HG03095 (cell line): ENCODE results near the gene IFNGR2.
"Not testable (repeated sequence)": the region's sequence is repeated elsewhere in the genome, so short reads cannot be mapped to it uniquely, and the experiment has no call there.

Experiments used
- ATAC-seq: cut with Tn5 transposase; IDR thresholded peaks from one replicate; pipeline ENCODE4 v1.9.1; 2021; ENCODE audit warnings: moderate library complexity; ENCODE audit not compliant: unreplicated experiment

The IFNGR2 gene

DNA sequence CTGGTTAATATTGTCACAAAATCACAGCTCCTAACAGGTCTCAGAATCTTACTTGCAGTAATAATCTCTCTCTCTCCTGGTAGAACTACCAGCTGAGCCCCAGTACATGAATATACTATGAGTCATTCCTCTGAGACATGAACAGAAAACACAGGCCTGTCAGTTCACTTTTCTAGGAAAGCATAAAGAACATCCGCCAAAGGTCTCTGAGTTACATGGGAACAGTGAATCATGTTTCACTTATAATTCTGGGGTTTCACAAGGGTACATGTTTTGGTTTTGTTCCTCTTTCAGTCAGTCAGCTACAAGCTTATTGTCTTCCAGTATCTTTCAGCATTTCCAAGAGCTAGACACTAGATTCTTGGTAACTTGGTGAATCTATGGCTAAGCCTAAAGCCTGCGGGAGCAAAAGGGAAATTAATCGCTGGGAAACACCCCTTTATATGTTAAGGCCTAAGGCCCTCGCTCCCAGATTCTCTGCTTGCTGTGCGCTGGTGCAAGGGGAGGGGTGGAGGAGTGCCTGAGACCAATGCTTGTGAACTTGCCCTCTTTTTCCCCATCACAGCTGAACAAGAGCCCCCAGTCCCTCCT lies 31.7 kb downstream of the IFNGR2 start:
- peak; percentile 88 for ATAC-seq

GRCh38 chr21:33437140-33437539 lies 33.9 kb downstream of the IFNGR2 start:
- ATAC-seq: no peak

DNA sequence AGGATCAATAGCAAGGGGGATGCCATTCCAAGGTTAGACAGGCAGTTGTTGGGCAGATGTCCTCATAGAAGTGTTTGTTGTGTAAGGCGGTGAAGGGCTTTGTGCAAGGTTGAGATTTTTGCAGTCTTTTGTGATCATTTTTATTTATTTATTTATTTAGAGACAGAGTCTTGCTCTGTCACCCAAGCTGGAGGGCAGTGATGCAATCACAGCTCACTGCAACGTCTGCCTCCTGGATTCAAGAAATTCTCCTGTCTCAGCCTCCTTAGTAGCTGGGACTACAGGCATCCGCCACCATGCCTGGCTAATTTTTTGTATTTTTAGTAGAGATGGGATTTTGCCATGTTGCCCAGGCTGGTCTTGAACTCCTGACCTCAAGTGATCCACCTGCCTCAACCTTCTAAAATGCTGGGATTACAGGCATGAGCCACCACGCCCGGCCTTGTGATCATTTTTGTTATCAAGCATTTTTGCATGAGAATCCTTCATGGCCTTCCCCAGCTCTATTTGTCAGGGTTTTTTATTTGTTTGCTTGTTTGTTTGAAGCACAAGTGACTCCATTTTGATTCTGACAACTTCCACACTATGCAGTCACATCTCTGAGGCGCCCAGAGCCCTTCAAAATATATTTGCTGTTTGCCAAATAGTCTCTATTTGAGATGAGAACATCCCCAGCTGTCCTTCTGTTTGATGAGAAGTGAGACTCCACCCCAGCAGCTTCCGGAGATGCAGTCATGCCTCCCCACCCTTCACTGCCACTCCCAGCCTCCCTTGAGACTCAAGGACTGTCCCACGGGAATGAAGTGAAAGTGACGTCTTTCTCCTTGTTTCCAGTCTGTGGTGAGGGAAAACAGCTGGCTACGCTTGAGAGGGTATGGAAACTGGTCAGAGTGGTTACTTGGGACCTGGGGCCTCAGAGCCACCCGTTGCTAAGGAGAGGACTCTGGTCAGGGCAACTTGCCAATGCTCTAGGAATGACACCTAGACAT lies 38.6 kb downstream of the IFNGR2 start:
- ATAC-seq: peak; percentile 52

DNA sequence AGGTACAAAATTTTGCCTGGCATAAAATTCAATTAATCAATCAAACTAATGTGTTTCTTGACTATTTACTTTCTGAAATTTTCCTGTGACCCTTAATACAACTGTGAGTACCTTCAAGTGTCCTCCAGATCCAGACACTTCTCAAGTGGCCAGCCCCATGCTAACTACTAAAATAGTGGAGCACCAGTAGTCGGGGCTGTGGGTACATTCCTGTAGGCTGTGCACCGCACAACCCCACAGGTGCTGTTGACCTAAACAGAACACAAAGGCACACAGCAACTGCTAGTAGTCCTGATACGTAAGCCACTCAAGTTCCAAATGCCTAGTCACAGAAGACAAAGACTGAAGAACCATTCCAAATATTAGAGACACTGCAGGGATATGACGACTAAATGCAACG lies 40.0 kb downstream of the IFNGR2 start:
- no peak for ATAC-seq

- ATAC-seq: no peak
Measured at GRCh38 chr21:33444499-33444898, 41.3 kb downstream of the IFNGR2 start.

DNA sequence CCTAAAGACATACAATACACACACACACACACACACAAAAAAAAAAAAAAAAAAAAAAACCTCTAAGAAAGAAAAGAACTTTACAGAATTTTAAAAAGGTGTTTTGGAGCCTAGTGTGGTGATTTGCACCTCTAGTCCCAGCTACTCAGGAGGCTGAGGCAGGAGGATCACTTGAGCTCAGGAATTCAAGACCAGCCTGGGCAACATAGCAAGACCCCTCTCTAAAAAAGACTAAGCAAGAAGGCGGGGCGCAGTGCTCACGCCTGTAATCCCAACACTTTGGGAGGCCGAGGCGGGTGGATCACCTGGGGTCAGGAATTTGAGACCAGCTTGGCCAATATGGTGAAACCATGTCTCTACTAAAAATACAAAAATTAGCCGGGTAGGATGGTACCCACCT lies 43.4 kb downstream of the IFNGR2 start:
- not testable (repeated sequence) for ATAC-seq

DNA sequence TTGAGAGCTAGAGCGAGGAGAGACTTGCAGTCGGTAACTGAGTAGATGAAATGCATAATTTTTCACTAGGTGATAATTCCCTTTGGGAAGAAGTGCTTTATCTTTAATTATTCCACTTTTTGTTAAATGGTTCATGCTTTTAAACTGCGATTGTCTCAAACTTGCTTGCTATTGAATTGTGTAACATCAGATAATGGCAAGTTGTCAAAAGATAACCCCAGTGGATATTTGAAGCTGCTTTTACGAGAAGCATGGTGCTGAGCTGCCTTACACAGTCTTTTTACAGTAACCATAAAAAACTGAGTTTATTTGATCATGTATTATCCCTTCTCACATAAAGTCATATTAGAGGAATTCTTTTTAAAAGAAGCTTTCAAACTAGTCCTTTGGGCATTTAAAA lies 46.4 kb downstream of the IFNGR2 start:
- ATAC-seq: no peak

GRCh38 chr21:33451634-33452071 lies 48.4 kb downstream of the IFNGR2 start:
- no peak for ATAC-seq

GRCh38 chr21:33452362-33452761 lies 49.1 kb downstream of the IFNGR2 start:
- ATAC-seq: no peak

DNA sequence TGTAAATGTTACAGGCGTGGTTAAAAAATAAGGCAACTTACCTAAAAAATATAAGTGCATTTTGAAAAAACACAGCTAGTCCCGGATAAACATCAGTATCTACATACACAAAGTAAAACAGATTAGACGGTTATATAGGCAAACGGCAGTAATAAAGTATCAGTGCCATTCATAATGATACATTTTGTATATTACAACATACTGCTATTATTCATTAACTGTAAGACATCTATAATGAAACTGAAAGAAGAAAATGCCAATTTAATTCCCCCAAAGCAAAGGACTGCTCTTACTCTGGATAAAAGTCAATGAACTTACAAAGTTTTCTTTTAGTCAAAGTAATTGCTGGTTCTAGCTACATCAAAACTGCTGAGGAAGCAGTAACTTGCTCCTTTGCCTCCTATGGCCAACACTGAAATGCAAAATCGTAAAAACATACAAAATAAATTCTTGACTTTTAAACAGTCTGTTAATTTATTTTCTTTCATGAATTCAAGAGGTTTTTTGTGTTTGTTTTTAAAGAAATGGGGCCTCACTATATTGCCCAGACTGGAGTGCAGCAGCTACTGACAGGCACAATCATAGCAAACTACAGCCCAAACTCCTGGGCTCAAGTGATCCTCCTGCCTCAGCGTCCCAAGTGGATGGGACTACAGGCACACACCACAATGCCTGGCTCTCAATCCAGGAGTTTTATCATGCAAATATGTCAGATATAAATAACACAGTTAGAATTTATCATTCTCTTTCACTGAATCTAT lies 52.7 kb downstream of the IFNGR2 start:
- ATAC-seq: no peak

- no peak for ATAC-seq
Measured at GRCh38 chr21:33458861-33459260, 55.6 kb downstream of the IFNGR2 start.

DNA sequence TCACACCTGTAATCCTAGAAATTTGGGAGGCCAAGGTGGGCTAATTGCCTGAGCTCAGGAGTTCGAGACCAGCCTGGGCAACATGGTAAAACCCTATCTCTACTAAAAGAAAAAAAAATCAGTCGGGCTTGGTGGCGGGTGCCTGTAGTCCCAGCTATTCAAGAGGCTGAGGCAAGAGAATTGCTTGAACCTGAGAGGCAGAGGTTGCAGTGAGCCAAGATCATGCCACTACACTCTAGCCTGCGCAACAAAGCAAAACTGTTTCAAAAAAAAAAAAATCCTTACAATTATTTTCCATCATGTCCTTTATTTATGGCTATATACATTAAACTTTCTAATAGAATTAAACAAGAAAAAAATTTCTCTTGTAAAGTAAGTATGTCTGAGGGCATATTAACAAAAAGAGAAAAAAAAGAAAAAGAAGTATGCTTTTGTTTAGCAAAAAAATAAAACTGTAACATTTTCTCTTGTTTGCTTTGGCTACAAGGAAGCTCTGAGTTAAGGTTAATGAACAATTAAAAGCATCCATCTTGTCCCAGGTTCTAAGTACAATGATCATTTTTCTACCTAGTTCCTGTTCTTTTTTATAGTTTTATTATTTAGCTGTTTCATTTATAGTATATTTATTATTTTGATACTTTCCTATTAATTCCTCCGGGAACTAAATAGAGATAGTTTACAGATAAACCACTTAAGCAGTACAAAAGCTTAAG lies 58.5 kb downstream of the IFNGR2 start:
- no peak for ATAC-seq

DNA sequence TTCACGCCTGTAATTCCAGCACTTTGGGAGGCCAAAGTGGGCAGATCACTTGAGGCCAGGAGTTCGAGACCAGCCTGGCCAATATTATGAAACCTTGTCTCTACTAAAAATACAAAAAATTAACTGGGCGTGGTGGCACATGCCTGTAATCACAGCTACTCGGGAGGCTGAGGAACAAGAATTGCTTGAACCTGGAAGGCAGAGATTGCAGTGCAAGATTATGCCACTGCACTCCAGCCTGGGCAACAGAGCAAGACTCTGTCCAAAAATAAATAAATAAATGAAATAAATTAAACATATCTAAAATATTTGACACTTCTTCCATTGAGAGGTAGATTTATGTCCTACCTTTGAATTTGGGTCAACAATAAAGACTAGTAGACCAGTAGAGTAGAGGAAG lies 66.0 kb downstream of the IFNGR2 start:
- ATAC-seq: not testable (repeated sequence)

DNA sequence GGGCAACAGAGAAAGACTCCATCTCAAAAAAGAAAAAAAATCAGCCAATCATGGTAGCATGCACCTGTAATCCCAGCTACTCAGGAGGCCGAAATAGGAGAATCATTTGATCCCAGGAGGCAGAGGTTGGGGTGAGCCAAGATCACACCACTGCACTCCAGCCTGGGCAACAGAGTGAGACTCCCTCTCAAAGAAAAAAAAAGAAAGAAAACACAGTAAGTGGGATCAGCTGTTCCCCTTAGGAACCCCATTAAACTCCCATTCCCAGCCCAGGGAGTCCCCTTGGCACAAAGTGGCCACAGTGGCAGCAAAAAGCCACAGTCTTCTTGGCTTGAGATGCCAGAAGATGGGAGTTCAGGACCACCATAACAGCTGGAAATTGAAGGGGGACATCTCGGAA lies 67.5 kb downstream of the IFNGR2 start:
- no peak for ATAC-seq

DNA sequence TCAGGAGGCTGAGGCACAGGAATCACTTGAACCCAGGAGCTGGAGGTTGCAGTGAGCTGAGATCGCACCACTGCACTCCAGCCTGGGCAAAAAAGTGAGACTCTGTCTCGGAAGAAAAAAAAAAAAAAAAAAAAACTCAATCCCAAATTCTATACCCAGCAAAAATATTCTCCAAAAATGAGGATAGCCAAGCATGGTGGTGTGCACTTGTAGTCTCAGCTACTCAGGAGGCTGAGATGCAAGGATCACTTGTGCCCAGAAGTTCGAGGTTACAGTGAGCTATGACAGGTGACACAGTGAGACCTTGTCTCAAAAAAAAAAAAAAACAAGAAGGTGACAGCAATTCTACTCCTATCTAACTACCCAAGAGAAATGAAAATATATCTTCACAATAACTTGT lies 70.1 kb downstream of the IFNGR2 start:
- no peak for ATAC-seq

DNA sequence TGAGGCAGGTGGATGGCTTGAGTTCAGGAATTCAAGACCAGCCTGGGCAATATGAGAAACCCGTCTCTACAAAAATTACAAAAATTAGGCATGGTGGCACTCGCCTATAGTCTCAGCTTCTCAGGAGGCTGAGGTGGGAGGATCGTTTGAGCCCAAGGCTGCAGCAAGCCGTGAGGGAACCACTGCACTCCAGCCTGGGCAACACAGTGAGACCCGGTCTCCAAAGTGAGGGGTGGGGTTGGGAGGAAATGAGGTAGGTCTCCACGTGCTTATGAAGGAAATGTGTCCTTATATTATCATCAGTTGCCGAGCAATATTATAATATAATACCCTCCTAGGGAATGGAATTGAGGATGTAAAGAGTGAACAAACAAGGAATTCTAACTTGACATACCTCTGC lies 73.9 kb downstream of the IFNGR2 start:
- no peak for ATAC-seq

DNA sequence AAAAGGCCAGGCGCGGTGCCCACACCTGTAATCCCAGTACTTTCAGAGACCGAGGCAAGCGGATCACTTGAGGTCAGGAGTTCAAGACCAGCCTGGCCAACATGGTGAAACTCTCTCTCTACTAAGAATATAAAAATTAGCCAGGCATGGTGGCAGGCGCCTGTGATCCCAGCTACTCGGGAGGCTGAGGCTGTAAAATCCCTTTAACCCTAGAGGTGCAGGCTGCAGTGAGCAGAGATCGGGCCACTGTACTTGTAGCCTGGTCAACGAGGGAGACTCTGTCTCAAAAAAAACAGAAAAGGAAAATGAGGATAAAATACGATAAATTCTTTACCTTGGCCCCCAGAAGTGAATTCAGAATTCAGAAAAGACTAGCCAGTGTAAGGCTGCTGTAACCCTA lies 75.0 kb downstream of the IFNGR2 start:
- ATAC-seq: no peak

DNA sequence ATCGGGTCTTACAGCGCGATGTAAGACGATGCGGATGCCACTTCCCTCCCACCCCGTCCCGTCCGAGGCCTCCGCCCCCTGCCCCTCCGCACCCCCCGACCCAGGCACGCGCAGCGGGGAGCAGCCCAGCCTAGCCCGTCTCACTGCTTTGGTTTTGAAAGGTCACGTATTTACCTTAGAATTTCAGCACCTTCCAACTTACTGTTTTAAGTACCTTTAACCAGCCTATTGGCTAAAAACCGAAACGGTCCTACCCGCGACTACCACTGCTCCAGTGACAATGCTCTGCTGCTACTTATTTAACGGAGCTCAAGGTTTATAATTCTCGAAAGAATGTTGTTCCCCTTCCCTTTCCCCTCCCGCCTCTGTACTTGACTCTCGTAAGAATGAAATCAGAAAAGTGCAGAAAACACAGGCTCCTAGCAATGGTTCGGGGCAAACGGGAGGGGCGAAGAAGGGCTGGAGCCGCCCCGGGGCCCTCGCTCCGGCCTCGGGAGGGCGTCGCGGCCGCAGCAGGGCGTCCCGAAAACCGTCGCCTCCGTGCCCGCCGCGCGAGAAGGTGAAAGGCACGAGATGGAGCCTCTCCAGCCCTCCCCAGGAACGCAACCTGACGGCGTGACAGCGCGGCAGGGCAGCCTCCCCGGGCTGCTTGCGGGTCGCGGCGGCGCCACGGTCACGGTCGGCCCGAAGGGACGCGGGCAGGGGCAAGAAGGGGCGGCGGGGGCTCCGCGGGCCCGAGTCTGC lies 75.9 kb downstream of the IFNGR2 start:
- ATAC-seq: peak; percentile 22

DNA sequence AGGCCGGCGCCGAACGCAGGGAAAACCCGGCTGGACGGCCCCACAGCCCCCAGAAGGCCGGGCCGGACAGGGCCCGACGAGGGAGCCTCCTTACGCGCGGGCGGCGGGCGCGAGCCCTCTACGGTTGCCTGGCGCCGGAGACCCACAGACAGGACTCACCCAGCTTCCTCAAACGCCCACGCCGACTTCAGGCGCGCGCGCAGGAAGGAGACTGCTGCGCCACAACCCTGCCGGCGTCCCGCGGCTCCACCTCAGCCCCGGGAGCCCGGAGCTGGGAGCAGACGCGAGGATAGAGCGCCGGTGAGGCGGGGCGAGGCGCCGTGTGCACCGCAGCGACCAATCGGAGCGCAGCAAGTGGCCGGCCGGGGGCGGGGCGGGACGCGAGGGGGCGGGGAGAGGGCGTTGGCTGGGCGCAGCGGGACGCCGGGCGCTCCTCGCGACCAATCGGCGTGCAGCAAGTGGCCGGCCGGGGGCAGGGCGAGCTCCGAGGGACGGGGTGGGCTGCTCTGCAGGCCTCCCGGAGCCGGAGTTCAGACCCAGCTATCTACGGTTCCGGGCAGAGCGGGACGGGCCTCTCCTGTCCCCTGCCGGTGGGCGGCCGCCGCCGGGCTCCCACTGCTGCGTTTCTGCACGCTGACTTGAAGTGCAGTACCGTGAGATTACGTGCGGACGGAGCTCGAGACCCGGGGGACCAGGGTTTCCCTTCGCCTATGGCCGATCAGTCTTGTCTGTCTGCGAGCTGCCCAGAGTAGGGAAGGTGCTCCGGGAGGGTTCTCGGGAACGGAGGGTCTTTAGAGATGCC lies 76.7 kb downstream of the IFNGR2 start, which contains the start of gene TMEM50B:
TSS of gene TMEM50B (minus strand) at position 296 of the 802 bp plus-strand sequence. CDS start 11,089 bp downstream, outside the sequence.
- peak; percentile 88 for ATAC-seq
